GM03348 (cell line): ENCODE measurements around the gene UNCX.
"Not testable (repeated sequence)": the region's sequence is repeated elsewhere in the genome, so short reads cannot be mapped to it uniquely, and the experiment has no call there.

ENCODE experiments used
- DNase-seq: peaks from one replicate; pipeline ENCODE4 v3.0.0; 2012; ENCODE audit warnings: low spot score

UNCX gene

DNA sequence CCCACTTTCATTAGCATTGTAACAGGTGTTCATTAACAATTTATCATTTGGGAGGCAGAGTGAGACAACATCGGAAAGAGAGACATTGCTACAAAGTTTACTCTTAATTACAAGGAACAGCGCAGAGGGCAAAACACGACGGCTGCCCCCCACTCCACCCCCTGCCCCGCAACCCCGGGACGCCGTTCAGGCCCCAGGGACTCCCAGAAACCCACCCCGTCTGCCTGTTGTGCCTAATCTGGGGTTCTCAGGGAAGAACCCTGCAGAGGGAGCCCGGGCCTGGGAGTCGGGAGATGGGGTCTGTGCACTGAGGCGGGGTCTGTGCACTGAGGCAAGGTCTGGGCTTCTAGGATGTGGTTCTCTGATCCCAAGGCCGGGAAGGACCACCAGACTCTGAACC is 25.2 kb downstream of the UNCX start:
- DNase-seq: no peak

DNA sequence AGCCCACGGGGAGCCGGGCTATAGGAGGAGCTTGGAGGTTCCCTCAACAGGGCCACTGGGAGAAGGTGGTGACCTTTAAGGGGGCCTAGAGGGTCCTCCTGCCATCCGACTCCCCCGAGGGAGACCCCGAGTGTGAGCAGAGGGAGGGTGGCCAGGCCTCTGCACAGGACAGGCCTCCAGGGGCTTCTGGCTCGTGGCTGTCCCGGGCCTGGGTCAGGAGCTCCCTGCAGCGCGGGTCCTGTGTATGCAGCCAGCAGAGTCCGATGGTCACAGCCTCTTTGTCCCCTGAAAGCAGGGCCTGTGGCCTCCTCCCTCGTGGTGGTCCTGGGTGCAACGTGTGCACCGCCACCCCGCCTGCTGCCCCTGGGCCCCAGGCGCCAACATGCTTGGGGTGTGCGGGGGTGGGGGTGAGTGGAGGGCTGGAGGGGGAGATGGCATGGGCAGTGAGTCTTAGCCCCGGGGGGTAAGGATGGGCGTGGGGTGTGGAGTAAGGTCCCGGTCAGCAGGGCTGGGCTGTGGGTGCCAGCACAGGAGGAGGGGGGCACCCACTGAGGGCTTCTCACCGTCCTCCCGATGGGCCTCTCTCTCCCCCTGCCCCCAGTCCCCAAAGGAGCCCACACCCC is 27.1 kb downstream of the UNCX start:
- no peak for DNase-seq

DNA sequence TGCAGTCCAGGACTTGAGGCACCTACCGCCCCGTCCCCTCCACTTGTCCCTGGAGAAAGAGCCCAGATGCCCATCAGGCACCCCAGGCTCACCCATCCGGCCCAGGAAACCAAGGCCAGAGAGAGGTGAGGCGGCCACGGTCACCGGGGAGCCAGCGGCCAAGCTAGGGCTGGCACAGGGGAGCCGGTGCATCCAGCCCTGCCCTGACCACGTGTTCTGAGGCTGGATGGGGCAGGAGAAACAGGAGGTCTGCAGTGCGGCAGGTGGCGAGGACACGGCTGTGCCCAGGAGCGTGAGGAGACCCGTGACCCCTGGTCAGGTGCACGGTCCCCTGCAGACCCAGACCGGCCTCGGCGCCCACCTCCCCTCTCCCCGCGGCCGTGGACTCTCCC is 27.6 kb downstream of the UNCX start:
- DNase-seq: no peak

DNA sequence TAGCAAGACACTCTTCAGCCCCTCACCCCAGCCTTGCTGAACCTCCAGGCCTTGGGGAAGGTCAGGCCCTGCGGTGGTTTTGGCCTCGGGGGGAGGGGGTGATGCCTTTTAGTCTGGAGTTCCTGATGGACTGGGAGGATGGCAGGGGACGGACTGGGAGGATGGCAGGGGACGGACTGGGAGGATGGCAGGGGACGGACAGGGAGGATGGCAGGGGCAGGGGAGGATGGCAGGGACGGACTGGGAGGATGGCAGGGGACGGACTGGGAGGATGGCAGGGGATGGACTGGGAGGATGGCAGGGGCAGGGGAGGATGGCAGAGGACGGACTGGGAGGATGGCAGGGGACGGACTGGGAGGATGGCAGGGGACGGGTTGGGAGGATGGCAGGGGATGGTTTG is 28.4 kb downstream of the UNCX start:
- DNase-seq: not testable (repeated sequence)

DNA sequence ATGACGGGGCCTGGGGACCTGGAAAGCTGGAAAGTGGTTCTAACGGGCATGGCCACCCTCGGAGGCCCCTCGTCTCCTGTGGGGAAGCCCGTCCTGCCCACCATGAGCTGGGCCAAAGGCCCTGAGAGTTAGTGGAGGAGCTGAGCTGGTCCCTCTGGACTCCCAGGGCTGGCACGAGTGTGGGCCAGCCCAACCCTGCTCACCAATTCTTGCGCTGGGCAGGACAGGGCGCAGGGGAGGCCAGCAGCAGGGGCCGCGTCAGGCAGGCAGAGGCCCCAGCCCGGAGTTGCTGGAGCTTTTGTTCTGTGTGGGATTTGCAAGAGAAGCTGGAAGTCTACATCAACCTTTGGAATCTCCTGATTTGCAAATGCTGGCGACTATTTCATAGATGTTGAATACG is 29.8 kb downstream of the UNCX start:
- no peak for DNase-seq

DNA sequence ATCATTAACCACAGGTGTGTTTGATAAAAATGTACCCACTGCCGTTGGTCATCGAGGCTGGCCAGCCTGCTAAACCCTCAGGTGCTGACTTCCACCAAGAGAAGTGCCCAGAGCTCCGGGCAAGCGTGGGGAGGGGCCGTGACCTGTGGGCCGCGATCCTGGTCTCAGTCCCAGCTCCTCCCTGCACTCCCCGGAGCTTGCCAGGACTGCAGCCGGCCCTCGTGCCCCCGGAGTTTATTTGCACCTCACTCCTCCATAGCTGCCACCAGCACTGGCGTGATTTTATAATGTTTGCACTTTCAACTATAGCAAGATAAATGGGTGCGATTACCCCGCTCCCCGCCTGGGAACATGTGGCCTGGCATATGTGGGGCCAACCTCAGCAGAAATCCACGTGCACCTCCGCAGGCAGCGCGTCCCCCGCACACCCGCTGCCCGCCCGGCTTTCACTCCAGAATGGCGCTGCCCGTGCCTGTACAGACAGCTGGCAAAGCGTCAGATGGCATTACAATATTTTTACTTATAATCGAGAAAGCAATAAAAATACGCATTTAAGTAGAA is 30.8 kb downstream of the UNCX start:
- no peak for DNase-seq

DNA sequence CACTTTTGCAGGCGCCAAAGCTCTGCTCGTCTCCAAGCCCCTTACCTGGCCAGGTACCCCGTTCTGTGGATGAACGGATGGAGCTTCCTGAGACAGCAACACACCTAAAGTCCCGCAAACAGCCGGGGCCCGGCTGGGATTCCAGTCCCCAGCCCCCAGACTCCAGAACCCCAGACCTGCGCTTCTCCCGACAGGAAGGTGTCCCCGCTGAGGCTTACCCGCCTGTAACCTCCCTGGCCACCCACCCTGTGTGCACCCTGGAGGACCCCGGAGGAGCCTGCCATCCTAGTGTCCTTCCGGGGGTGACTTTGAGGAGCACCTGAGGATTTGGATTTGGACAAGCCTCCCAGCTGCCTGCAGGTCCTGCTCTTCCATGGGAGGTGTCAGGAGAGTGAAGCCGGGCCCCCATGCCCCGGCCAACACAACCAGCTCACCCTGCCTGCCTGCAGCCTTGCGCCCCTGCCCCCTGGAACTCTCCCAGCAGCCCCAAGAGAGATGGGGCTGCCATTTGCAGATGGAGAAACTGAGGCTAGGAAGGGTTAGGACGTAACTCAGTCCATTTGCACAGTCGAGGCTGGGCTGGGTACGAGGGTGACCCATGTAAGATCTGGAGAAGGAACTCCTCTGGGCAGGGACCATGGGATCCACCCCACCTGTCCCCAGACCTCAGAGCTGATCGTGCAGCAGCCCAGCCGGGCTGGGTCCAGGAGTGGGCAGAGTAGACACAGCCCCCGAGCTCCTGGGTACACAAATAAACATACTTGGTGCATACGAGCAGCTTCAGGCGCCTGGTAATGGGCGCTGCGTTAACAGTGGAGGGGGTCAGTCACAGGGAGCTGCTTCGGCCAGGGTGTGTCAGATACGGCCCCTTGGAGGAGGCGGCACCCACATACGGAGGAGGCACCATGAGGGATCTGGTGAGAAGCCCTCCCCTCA is 31.9 kb downstream of the UNCX start:
- no peak for DNase-seq

DNA sequence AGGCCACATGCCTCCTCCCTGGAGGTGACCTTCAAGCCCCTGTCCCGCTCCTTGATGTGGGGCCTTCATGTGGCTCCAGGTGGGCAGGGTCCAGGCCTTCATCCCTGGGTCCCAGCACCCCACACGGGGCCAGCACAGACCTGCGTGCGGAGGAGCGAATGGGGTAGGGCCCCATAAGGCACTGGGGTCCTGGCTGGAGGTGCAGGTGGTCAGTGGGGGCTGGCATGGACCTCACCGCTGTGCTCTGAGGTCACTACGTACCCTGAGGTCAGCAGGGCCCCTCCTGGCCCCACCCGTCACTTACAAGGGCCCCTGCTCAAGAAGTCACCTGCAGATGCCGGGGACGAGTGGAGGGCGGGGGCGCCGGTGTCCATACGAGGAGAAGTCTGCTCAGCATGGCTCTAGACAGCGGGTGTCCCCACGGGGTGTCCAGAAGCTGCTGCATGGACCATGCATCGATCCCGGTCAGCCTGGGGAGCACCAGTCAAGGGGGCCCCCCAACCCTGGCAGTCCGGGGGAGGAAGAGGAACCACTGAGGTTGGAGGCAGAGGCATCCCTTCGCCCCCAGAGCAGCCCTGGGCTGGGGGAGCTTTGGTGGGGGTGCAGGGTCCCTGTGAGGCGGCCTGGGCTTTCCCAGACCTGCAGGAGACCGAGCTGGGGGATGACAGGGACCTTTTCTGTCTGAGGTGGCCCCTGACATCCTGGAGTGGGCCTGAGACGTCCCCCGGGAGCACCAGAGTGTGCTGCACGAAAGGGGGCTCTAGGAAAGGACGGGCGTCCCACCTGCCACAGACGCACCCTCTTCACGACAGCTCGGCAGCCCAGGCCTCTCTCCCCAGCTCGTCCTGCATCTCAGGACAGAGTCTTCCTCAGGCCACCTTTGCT is 34.6 kb downstream of the UNCX start:
- no peak for DNase-seq

DNA sequence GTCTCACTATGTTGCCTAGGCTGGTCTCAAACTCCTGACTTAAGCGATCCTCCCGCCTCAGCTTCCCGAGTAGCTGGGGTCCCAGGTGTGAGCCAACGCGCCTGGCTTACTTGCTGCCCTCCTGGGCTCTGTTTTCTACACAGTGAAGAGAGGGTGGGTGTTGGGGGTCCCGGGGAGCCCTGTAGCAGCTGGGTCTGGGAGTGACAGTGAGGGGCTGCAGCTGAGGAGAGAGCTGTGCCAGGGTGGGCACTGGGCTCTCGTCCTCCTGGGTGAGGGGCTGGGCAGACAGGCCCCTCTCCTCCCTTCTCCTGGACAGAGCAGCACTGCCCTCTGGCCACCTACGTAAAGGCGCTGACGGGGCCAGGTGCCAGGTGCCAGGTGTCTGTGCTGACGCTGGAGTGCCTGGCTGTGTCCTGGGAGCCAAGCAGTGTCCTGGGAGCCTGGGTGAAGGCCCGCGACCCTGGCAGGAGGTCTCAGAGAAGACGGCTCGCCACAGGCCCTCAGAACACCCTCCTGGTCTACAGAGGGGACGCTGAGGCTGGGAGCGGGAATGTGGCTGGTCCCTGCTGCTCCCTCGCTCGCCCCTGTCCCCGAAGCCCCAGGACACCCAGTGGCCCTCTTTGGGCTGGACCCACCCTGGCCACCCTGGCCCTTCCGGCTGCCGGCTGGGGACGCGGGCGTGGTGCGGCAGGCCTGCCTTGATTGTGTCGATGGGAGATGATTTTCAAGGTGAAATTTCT is 35.6 kb downstream of the UNCX start:
- no peak for DNase-seq

DNA sequence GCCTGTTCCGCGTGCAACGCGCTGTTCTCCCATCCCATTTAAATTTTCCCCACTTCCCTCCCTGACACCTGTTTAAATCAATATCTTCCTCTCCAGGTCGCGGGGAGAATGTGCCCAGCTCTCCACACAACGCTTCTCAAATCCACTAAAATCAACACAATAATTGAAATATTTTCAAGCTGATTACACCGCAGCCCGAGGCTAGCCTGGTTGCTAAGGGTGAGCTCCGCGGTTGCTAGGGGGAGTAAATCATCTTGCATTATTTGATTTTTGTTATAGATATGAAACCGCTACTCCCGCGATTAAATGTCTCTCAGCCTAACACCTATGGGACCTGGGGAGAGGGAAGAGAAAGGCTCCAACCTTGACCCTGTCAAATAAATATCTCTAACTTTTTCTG is 36.2 kb downstream of the UNCX start:
- DNase-seq: no peak

DNA sequence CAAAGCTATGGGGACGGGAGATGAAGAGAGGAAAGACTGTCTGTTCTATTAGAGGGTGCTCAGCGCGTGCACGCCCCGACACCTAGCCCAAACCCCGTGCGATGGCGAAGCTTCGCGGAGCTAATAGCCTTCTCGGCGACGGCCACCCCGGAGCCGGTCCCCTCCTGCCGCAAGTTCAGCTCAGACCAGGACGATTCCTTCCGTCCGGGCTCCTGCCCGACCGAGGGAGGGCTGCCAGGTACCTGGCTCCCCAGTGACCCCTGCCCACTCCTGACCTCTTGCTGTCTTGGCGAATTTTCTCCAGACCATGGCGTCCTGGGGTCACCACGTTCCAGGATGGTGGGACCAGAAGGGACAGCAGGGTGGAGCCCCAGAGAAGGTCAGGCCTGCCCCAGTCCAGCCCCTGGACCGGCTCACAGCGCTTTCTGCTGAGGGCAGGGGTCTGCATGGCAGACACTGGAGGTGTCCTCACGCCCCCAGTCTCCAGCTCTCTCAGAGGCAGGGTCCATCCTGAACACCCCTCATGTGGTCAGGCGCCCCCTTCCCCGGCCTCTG is 36.7 kb downstream of the UNCX start:
- DNase-seq: no peak

DNA sequence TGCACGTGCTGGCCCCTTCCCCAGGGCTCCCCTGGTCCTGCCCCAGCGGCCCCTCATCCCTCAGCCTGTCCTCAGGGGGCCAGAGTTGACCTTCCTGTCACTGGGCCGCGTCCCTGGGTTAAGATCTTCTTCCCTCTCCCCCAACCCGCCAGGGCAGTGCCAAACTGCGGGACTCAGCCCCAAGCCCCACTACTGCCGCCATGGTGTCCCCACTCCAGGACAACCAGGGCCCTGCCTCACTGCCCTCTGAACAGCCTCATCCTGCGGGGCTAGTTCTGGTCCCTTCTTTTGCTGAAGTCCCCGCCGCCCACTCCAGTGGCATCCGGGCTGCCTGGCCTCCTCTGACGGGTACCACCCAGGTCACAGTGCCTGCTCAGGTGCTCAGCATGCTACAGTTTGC is 37.5 kb downstream of the UNCX start:
- no peak for DNase-seq

DNA sequence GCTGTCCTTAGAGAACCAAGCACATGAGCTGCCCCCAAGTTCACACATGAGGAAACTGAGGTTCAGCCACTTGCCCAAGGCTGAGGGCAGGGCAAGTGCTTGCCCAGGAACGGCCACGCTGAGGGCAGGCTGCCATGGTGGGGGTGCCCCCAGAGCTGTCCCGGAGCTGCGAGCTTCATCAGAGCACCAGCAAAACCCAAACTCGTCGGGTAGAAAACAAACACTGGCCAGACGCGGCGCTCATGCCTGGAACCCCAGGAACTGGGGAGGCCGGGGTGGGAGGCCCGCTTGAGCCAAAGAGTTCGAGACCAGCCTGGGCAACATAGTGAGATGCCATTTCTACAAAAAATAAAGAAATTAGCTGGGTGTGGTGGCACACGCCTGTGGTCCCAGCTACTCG is 38.4 kb downstream of the UNCX start:
- DNase-seq: no peak

DNA sequence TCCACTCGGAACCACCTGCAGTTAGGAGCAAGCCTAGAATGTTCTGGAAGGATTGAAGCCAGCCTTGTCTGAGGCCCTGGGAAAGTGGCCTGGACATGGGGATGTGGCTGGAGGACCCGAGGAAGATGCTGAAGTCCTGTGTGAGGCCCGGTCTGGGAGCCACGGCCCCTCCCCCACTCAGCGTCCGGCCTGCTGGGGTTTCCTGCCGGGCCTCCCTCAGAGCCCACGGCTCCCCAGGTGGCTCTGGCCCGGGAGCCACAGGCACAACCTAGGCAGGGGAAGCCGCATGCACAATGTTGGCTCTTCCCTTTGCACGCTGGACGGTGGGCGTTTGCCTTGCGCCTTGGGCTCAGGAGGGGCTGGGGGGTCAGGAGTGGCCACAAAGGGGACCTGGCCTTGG is 39.0 kb downstream of the UNCX start:
- DNase-seq: no peak

DNA sequence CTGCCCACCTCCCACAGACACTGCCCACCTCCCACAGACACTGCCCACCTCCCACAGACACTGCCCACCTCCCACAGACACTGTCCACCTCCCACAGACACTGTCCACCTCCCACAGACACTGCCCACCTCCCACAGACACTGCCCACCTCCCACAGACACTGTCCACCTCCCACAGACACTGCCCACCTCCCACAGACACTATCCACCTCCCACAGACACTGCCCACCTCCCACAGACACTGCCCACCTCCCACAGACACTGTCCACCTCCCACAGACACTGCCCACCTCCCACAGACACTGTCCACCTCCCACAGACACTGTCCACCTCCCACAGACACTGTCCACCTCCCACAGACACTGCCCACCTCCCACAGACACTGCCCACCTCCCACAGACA is 39.5 kb downstream of the UNCX start:
- not testable (repeated sequence) for DNase-seq

DNA sequence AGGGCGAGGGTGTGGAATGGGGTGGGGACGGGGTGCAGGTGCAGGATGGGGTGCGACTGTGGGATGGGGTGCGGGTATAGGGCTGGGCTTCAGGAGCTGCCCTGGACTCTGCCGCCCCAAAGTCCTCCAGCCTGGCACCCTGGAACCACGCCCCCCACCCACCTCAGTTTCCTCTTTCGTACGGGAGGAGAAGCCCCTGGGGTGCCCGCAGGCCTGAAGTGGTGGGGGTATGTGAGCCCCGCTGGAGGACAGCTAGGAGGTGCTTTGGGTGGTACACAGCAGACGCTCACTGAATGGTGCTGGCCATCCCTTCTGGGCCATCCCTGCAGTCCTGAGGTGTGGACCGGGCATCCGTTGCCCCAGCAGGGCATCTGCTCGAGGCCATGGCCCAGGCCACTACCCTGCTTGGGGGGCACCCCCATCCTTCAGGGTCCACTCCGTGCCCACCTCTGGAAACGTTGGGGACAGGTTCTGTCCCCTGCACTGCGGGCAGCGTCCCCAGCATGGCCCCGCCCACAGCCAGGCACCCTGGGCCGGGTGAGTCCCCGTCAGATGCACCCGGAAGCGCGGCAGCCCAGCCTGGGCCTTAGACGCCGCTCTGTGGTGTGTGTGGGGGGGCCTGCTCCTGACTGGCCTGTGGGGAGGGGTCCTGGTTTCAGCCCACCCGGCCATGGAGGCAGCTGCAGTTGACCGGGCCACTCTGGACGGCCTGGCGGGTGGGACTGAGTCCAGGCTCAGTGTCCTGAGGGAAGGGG is 41.6 kb downstream of the UNCX start:
- no peak for DNase-seq

DNA sequence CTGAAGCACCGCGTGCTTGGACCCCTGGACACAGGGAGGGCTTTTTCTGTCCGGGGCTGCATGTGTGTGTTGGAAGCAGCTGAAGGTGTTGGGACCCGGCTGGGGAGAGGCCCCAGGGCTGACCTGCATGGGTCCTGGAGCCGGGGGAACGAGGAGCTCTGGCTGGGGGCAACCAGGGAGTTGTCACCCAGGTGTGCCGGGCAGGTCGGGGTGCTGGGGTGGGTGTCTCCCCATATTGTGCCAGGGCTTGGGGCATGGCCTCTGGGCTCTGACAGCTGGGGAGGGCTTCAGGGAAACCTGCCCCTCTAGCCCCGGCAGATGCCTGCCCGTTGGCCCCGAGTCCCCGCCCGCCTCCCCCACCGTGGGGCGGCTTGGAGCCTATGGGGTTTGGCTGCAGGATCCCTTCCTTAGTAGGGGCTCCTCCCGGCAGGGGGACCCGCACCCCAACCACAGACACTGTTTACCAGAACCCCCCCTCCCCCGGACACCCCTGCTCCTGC is 42.3 kb downstream of the UNCX start:
- no peak for DNase-seq

DNA sequence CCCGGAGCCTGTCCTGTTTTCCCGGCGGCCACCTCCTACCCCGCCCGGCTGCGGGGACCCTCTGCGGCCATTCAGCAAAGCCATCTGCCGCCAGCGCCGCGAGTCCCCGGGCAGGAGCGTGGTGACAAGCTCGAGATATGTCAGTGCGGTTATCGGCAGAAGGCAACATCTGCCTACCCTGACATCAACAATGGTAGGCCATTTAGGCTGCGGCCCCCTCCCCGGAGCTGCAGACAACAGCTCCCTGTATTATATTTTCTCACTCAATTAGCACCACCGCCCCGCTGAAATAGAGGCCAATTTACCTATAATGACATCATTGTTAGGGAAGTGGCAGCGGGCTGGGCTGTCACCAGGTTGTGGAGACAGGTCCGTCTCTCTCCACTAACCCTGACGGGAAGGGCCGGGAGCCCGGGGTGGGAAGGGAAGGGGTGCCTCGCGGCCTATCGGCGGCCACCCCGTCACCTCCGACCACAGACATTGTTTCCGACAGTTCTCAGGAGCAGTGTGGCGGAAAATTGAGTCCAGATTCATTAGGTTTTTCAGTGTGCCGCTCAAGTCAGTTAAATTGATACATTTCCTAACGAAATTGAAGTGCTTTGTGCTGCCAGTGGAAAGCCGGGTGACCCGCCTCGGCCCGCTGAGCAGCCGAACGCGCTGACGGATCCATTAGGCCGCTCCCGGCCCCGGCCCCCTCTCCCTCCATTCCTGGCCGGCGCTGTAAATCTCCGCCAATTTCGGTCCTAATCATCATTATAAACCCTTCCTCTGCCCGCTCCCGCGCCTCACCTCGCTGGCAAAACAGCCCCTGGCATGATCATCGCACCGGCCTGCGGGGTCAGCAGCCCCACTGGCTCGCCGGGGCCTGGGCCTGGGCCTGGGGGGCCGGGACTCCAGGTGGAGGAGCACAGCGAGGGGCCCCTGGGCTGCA is 43.0 kb downstream of the UNCX start:
- DNase-seq: no peak

DNA sequence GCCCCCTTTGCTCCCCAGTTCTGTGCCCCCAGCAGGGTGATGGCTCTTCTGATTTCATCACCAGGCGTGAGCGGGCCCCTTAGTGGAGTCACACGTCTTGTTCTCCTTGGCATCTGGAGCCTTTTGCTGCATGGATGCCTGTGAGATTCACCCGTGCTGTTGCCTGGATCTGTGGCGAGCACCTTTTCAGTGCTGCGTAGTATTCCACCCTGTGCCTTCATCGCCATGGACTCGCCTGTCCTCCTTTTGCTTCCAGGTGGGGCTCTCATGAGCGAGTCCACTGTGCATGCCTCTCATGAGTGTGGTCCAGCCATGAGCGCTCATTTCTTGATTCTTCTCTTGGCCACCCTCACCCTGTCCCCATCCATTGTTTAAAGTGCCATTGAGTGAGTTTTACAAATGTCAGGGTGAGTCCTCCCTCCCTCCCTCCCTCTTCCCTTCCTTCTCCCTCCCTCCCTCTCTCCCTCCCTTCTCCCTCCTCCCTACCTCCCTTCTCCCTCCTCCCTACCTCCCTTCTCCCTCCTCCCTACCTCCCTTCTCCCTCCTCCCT is 44.0 kb downstream of the UNCX start:
- no peak for DNase-seq
